ENCODE results near the gene SGSM2.

SGSM2 gene

GRCh38 chr17:2390199-2390836, 53.0 kb downstream of the SGSM2 start:
- DNase-seq (no peak), ATAC-seq (replicated peaks) (no peak)
- no peaks in the 10 kb centered on the region for H3K9me3 Mint-ChIP-seq
- H3K4me1 Mint-ChIP-seq (ENCODE audit: low read depth in 2 of 2) = peaks cover 28 to 33% of the 10 kb centered on the region in 2 donors
- no peak overlapping the region for H3K4me3 Mint-ChIP-seq
- H3K27ac Mint-ChIP-seq = peak overlapping the region; percentile 97 to 98
- peaks cover 71% of the 10 kb centered on the region for H3K36me3 Mint-ChIP-seq (ENCODE audit: insufficient read depth)
- no peaks in the 10 kb centered on the region for H3K27me3 Mint-ChIP-seq

- DNase-seq (no peak), ATAC-seq (replicated peaks) (no peak)
- H3K4me1 Mint-ChIP-seq (ENCODE audit: low read depth in 2 of 2) = peaks cover 37 to 40% of the 10 kb centered on the region in 2 donors
- peaks cover 71% of the 10 kb centered on the region for H3K36me3 Mint-ChIP-seq (ENCODE audit: insufficient read depth)
- peak overlapping the region; percentile 89 to 91 for H3K4me3 Mint-ChIP-seq
- no peaks in the 10 kb centered on the region for H3K9me3 Mint-ChIP-seq
- H3K27ac Mint-ChIP-seq = peak overlapping the region; percentile 97 to 98
- H3K27me3 Mint-ChIP-seq = no peaks in the 10 kb centered on the region
Measured at GRCh38 chr17:2391597-2392251, 54.4 kb downstream of the SGSM2 start.

GRCh38 chr17:2392252-2393173, 55.2 kb downstream of the SGSM2 start:
- peak overlapping the region; percentile 97 to 98 for H3K27ac Mint-ChIP-seq
- no peaks in the 10 kb centered on the region for H3K27me3 Mint-ChIP-seq
- peak; percentile 97 to 99 (median 98) for DNase-seq
- H3K36me3 Mint-ChIP-seq (ENCODE audit: insufficient read depth) = peaks cover 64% of the 10 kb centered on the region
- H3K9me3 Mint-ChIP-seq = no peaks in the 10 kb centered on the region
- peaks cover 42 to 44% of the 10 kb centered on the region in 2 donors for H3K4me1 Mint-ChIP-seq (ENCODE audit: low read depth in 2 of 2)
- peak overlapping the region; percentile 90 to 91 for H3K4me3 Mint-ChIP-seq
- peak; percentile 61 for ATAC-seq (replicated peaks)

- ATAC-seq (replicated peaks) (peak; percentile 54), DNase-seq (peak; percentile 86 to 87 (median 86))
- no peaks in the 10 kb centered on the region for H3K27me3 Mint-ChIP-seq
- H3K27ac Mint-ChIP-seq = peak overlapping the region; percentile 97 to 98
- peak overlapping the region; percentile 90 to 91 for H3K4me3 Mint-ChIP-seq
- H3K9me3 Mint-ChIP-seq = no peaks in the 10 kb centered on the region
- peaks cover 42 to 51% of the 10 kb centered on the region in 2 donors for H3K4me1 Mint-ChIP-seq (ENCODE audit: low read depth in 2 of 2)
- peaks cover 68% of the 10 kb centered on the region for H3K36me3 Mint-ChIP-seq (ENCODE audit: insufficient read depth)
Measured at GRCh38 chr17:2393174-2393953, 56.1 kb downstream of the SGSM2 start.

- Mint-ChIP-seq H3K4me1 (ENCODE audit: low read depth in 2 of 2) (peaks cover 43 to 56% of the 10 kb centered on the region in 2 donors), H3K4me3 (peak overlapping the region; percentile 90 to 91)
Measured at GRCh38 chr17:2393954-2394749, 56.9 kb downstream of the SGSM2 start.

GRCh38 chr17:2394775-2395201, 57.5 kb downstream of the SGSM2 start:
- no peaks in the 10 kb centered on the region for H3K9me3 Mint-ChIP-seq
- H3K4me1 Mint-ChIP-seq (ENCODE audit: low read depth in 2 of 2) = peaks cover 45 to 56% of the 10 kb centered on the region in 2 donors
- ATAC-seq (replicated peaks) = no peak
- peaks cover 73% of the 10 kb centered on the region for H3K36me3 Mint-ChIP-seq (ENCODE audit: insufficient read depth)
- no peak for DNase-seq
- no peaks in the 10 kb centered on the region for H3K27me3 Mint-ChIP-seq
- H3K27ac Mint-ChIP-seq = peak overlapping the region in 1 of 2 donors; percentile 76
- H3K4me3 Mint-ChIP-seq = peak overlapping the region; percentile 22 to 90

More at GRCh38 chr17:2393954-2394749, 56.9 kb downstream of the SGSM2 start:
- Mint-ChIP-seq H3K27me3 (no peaks in the 10 kb centered on the region), H3K36me3 (ENCODE audit: insufficient read depth) (peaks cover 68% of the 10 kb centered on the region), H3K9me3 (no peaks in the 10 kb centered on the region), H3K27ac (peak overlapping the region in 1 of 2 donors; percentile 76)
- DNase-seq (peak in 1 of 3 experiments; percentile 19), ATAC-seq (replicated peaks) (no peak)

- Mint-ChIP-seq H3K4me1 (ENCODE audit: low read depth in 2 of 2) (peaks cover 50 to 57% of the 10 kb centered on the region in 2 donors), H3K36me3 (ENCODE audit: insufficient read depth) (peaks cover 75% of the 10 kb centered on the region)
- ATAC-seq (replicated peaks) = no peak
Measured at GRCh38 chr17:2395258-2396181, 58.2 kb downstream of the SGSM2 start.

GRCh38 chr17:2396192-2396567, 58.9 kb downstream of the SGSM2 start:
- Mint-ChIP-seq H3K27me3 (no peaks in the 10 kb centered on the region), H3K9me3 (no peaks in the 10 kb centered on the region), H3K4me1 (ENCODE audit: low read depth in 2 of 2) (peaks cover 50 to 55% of the 10 kb centered on the region in 2 donors), H3K4me3 (peak overlapping the region; percentile 33 to 98), H3K27ac (peak overlapping the region; percentile 76 to 80), H3K36me3 (ENCODE audit: insufficient read depth) (peaks cover 82% of the 10 kb centered on the region)
- no peak for DNase-seq
- no peak for ATAC-seq (replicated peaks)

More at GRCh38 chr17:2395258-2396181, 58.2 kb downstream of the SGSM2 start:
- peak overlapping the region; percentile 76 to 80 for H3K27ac Mint-ChIP-seq
- H3K27me3 Mint-ChIP-seq = no peaks in the 10 kb centered on the region
- DNase-seq = no peak
- peak overlapping the region; percentile 33 to 98 for H3K4me3 Mint-ChIP-seq
- H3K9me3 Mint-ChIP-seq = no peaks in the 10 kb centered on the region

- H3K27ac Mint-ChIP-seq = peak overlapping the region; percentile 76 to 80
- DNase-seq (peak in 2 of 3 experiments; percentile 31 to 38), ATAC-seq (replicated peaks) (no peak)
- peaks cover 50 to 52% of the 10 kb centered on the region in 2 donors for H3K4me1 Mint-ChIP-seq (ENCODE audit: low read depth in 2 of 2)
- no peaks in the 10 kb centered on the region for H3K9me3 Mint-ChIP-seq
- no peaks in the 10 kb centered on the region for H3K27me3 Mint-ChIP-seq
- peak overlapping the region; percentile 90 to 98 for H3K4me3 Mint-ChIP-seq
- peaks cover 85% of the 10 kb centered on the region for H3K36me3 Mint-ChIP-seq (ENCODE audit: insufficient read depth)
Measured at GRCh38 chr17:2396568-2397246, 59.4 kb downstream of the SGSM2 start.

- peak overlapping the region; percentile 90 to 98 for H3K4me3 Mint-ChIP-seq
- no peaks in the 10 kb centered on the region for H3K27me3 Mint-ChIP-seq
- H3K4me1 Mint-ChIP-seq (ENCODE audit: low read depth in 2 of 2) = peaks cover 46 to 49% of the 10 kb centered on the region in 2 donors
- H3K36me3 Mint-ChIP-seq (ENCODE audit: insufficient read depth) = peaks cover 83% of the 10 kb centered on the region
- ATAC-seq (replicated peaks) (no peak), DNase-seq (no peak)
- peak overlapping the region in 1 of 2 donors; percentile 76 for H3K27ac Mint-ChIP-seq
- no peaks in the 10 kb centered on the region for H3K9me3 Mint-ChIP-seq
Measured at GRCh38 chr17:2397247-2398171, 60.2 kb downstream of the SGSM2 start.
